Measurements from ENCODE around the gene SEZ6L.

- TF ChIP-seq CTCF (IDR thresholded peaks at IDR 0.05) (no peak), POLR2A (IDR thresholded peaks at IDR 0.05; ENCODE audit: low read depth) (no peak)
Measured at GRCh38 chr22:26214466-26214865, 45.2 kb downstream of the SEZ6L start.
